Neural crest cell (in vitro differentiated cells): ENCODE measurements around the gene CASKIN1. TPM values are rescaled to one million over a fixed set of nuclear protein-coding genes. Genes with fewer than 3 reads are reported as not detected.

Experiments used
- DNase-seq: peaks from one replicate; pipeline ENCODE4 v3.0.0; 2021; ENCODE audit warnings: low read depth, mixed read lengths, low spot score
- H3K27ac Mint-ChIP-seq: one replicate; pipeline ENCODE4 v1.8.0; 2021; ENCODE audit warnings: mild to moderate bottlenecking, mixed read lengths; ENCODE audit not compliant: unreplicated experiment
- H3K27me3 Mint-ChIP-seq: 2 replicates; pipeline ENCODE4 v1.8.0; 2021; ENCODE audit warnings: low read depth, mild to moderate bottlenecking, mixed read lengths
- H3K36me3 Mint-ChIP-seq: 2 replicates; pipeline ENCODE4 v1.8.0; 2021; ENCODE audit warnings: low read depth, mild to moderate bottlenecking, mixed read lengths
- H3K4me1 Mint-ChIP-seq: 2 replicates; pipeline ENCODE4 v1.8.0; 2021; ENCODE audit warnings: mixed read lengths
- H3K4me3 Mint-ChIP-seq: one replicate; pipeline ENCODE4 v1.8.0; 2021; ENCODE audit warnings: mild to moderate bottlenecking, mixed read lengths
- H3K9me3 Mint-ChIP-seq: 2 replicates; pipeline ENCODE4 v1.8.0; 2021; ENCODE audit warnings: mixed read lengths
- CTCF ChIP-seq: fragments of 200-600 bp; sonication (generic); conservative IDR thresholded peaks from 2 replicates; pipeline ENCODE4 v1.5.0; 2021; ENCODE audit warnings: antibody characterized with exemption, mild to moderate bottlenecking
- total RNA-seq: library from RNA; stranded (reverse); gene quantifications from 2 replicates; pipeline ENCODE4 v1.2.1, GENCODE V29; 2021

CASKIN1 gene
- total RNA-seq, 1 donor from 2014 or later, result 20.2 TPM

- DNase-seq, result peak; percentile 98
- Mint-ChIP-seq H3K4me1 (peaks cover 55% of the 10 kb centered on the region), H3K27ac (peak within 1 kb of the TSS; percentile 87), H3K4me3 (peak within 1 kb of the TSS; percentile 93), H3K9me3 (no peaks in the 10 kb centered on the region), H3K36me3 (peaks cover 14% of the 10 kb centered on the region), H3K27me3 (peaks cover 3% of the 10 kb centered on the region)
- no peak for TF ChIP-seq CTCF
These were observed 41.1 kb downstream of the CASKIN1 start, which contains the start of gene TRAF7 for GRCh38 chr16:2155091-2155950. TSS of gene TRAF7 (plus strand) at chr16:2155782. CDS start at chr16:2163921, 8,139 bp downstream.

GRCh38 chr16:2154533-2155090, 41.8 kb downstream of the CASKIN1 start:
- TF ChIP-seq CTCF, result no peak
- Mint-ChIP-seq H3K36me3 (peaks cover 14% of the 10 kb centered on the region), H3K27me3 (peaks cover 7% of the 10 kb centered on the region), H3K4me1 (peaks cover 61% of the 10 kb centered on the region), H3K4me3 (peak overlapping the region; percentile 93), H3K9me3 (no peaks in the 10 kb centered on the region), H3K27ac (peak overlapping the region; percentile 32)
- DNase-seq, result no peak

GRCh38 chr16:2152695-2153506, 43.5 kb downstream of the CASKIN1 start:
- Mint-ChIP-seq H3K4me1 (peaks cover 59% of the 10 kb centered on the region), H3K27me3 (peaks cover 7% of the 10 kb centered on the region), H3K36me3 (peaks cover 14% of the 10 kb centered on the region), H3K4me3 (peak overlapping the region; percentile 93), H3K9me3 (no peaks in the 10 kb centered on the region), H3K27ac (no peak overlapping the region)
- no peak for TF ChIP-seq CTCF
- DNase-seq, result no peak

DNA sequence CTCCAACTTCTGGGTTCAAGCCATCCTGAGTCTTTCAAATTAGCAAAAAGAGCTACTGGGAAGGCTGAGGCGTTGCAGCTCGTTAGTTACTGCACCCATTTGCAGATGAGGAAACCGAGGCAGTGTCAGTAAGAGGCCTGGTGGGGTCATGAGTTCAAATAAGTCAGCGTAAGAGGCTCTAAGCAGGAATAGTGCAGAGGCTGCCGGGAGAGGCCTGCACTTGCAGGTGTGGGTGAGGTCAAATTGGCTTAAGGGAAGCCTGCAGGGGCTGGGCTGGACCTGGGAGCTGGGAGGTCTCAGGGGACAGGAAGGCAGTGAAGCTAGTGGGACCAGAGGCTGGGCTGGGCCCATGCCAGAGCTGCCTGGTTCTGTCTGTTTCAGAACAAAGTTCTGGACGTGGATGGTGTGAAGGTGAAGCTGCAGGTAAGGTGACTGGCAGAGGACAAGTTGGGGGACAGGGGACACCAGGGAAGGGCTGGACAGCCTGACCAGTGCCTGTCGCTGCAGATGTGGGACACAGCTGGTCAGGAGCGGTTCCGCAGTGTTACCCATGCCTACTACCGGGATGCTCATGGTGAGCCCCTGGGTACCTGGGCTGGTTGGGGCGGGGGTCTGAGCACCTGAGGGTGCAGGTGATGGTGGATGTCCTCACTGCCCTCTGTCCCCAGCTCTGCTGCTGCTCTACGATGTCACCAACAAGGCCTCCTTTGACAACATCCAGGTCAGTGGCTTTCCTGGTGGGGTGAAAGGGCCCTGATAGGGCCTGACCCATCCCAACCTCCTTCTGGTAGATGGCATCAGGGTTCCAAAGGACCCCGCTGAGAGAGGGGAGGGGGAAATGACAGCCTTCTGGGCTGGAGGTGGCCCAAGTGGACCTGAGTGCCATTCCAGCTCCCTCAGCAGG, 45.0 kb downstream of the CASKIN1 start:
- H3K9me3 Mint-ChIP-seq, result no peaks in the 10 kb centered on the region
- no peak overlapping the region for H3K27ac Mint-ChIP-seq
- peaks cover 14% of the 10 kb centered on the region for H3K36me3 Mint-ChIP-seq
- H3K4me1 Mint-ChIP-seq, result peaks cover 48% of the 10 kb centered on the region
- TF ChIP-seq CTCF, result no peak
- H3K4me3 Mint-ChIP-seq, result peak overlapping the region; percentile 87
- no peak for DNase-seq
- peaks cover 9% of the 10 kb centered on the region for H3K27me3 Mint-ChIP-seq
